Prostate gland (tissue), 2 donors: ENCODE results near the gene ARIH1.

Experiments
- POLR2A ChIP-seq: fragments of 450-650 bp; IDR thresholded peaks from one replicate; pipeline ENCODE4 v1.6.1; 2016; ENCODE audit warnings: antibody characterized with exemption, mild to moderate bottlenecking
- POLR2AphosphoS5 ChIP-seq: sonication (generic); formaldehyde crosslinking; IDR thresholded peaks from one replicate; pipeline ENCODE4 v1.6.1; 2017; ENCODE audit warnings: antibody characterized with exemption
- TF ChIP-seq, protein P1 (sequence below), 4 experiments: fragments of 200-600 bp in 2 of 4; fragments of 450-650 bp in 2 of 4; sonication (generic) in 2 of 4; IDR thresholded peaks; 1 replicate in 3 of 4; 2 replicates in 1 of 4; pipeline ENCODE4 v1.5.1; 2016 to 2019; ENCODE audit warnings: antibody characterized with exemption in 4 of 4, mild to moderate bottlenecking in 2 of 4, moderate library complexity in 2 of 4

DNA sequence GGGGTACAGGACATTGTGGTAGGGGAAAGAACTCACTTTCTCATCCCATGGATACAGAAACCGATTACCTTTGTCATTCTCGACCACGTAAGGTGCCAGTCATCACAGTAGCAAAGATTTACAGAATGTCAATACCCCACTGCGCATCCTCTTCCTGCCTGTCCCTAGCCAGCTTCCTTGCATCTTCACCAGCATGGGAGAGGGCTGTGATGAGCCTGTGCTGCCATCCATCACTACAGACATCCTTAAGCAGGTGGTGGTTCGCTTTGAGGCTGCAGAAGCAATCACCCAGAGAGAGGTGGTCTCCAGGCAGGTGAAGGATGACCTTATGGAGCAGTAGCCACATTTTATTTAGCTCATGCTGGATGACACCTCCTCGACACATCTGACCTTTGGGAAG, 23.3 kb upstream of the ARIH1 start:
- TF ChIP-seq POLR2A (no peak), POLR2AphosphoS5 (no peak)
- TF ChIP-seq, protein P1, sequence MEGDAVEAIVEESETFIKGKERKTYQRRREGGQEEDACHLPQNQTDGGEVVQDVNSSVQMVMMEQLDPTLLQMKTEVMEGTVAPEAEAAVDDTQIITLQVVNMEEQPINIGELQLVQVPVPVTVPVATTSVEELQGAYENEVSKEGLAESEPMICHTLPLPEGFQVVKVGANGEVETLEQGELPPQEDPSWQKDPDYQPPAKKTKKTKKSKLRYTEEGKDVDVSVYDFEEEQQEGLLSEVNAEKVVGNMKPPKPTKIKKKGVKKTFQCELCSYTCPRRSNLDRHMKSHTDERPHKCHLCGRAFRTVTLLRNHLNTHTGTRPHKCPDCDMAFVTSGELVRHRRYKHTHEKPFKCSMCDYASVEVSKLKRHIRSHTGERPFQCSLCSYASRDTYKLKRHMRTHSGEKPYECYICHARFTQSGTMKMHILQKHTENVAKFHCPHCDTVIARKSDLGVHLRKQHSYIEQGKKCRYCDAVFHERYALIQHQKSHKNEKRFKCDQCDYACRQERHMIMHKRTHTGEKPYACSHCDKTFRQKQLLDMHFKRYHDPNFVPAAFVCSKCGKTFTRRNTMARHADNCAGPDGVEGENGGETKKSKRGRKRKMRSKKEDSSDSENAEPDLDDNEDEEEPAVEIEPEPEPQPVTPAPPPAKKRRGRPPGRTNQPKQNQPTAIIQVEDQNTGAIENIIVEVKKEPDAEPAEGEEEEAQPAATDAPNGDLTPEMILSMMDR (IDR thresholded peaks at IDR 0.05) = no peak
